ENCODE data around the gene SORBS2. TPM values are rescaled to one million over a fixed set of nuclear protein-coding genes. Genes with fewer than 3 reads are reported as not detected.
A peak's percentile ranks its signal among the peaks of the same experiment; 100 is the strongest.

The SORBS2 gene
- total and polyA plus RNA-seq, 2 donors (not counting 3 experiments of a cell fraction or from before 2014, with no cell fraction given), result 69.8 to 82.5 TPM

DNA sequence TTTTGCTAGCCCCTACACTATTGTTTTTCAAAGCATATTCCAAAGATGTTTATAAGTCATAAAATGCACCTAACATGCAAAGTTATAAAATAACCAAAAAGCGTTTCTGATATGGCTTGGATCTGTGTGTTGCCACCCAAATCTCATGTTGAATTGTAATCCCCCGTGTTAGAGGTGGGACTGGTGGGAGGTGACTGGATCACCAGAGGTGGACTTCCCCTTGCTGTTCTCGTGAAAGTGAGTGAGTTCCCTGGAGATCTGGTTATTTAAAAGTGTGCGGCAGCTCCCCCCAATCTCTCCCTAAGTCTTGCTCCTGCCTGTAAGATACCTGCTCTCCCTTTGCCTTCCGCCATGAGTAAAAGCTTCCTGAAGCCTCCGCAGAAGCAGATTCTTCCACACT is 22.8 kb upstream of the SORBS2 start:
- no peaks in the 10 kb centered on the region for H3K9me1 ChIP-seq (replicated peaks; ENCODE audit: control insufficient read depth, extremely low read depth, insufficient read depth, low read length)
- FAIRE-seq (peak; percentile 54), DNase-seq (ENCODE audit: low read depth, low spot score) (no peak)
- CTCF ChIA-PET, result no interaction called here
- TF ChIP-seq FOS (IDR thresholded peaks at IDR 0.05; ENCODE audit: borderline replicate concordance, insufficient read depth, low read length), result no peak
- no peak for TF ChIP-seq GATA2 (IDR thresholded peaks at IDR 0.05; ENCODE audit: insufficient read depth, insufficient read length, low read depth, low read length)
- TF ChIP-seq MYC (IDR thresholded peaks at IDR 0.05; ENCODE audit: low read depth, low read length), result no peak
- no peak for TF ChIP-seq POLR2A (IDR thresholded peaks at IDR 0.05; ENCODE audit: low read depth, low read length)
- TF ChIP-seq POLR2AphosphoS5 (IDR thresholded peaks at IDR 0.05; ENCODE audit: insufficient read depth, low read depth, low read length), result no peak
- TF ChIP-seq, protein P1, sequence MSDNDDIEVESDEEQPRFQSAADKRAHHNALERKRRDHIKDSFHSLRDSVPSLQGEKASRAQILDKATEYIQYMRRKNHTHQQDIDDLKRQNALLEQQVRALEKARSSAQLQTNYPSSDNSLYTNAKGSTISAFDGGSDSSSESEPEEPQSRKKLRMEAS (IDR thresholded peaks at IDR 0.05; ENCODE audit: insufficient read depth, insufficient read length), result no peak
- TF ChIP-seq, protein P2, sequence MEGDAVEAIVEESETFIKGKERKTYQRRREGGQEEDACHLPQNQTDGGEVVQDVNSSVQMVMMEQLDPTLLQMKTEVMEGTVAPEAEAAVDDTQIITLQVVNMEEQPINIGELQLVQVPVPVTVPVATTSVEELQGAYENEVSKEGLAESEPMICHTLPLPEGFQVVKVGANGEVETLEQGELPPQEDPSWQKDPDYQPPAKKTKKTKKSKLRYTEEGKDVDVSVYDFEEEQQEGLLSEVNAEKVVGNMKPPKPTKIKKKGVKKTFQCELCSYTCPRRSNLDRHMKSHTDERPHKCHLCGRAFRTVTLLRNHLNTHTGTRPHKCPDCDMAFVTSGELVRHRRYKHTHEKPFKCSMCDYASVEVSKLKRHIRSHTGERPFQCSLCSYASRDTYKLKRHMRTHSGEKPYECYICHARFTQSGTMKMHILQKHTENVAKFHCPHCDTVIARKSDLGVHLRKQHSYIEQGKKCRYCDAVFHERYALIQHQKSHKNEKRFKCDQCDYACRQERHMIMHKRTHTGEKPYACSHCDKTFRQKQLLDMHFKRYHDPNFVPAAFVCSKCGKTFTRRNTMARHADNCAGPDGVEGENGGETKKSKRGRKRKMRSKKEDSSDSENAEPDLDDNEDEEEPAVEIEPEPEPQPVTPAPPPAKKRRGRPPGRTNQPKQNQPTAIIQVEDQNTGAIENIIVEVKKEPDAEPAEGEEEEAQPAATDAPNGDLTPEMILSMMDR (IDR thresholded peaks at IDR 0.05; ENCODE audit: extremely low read depth in 1 of 2, insufficient read depth in 1 of 2, low read depth in 1 of 2, low read length in 2 of 2), result no peak
- TF ChIP-seq JUN (IDR thresholded peaks at IDR 0.05; ENCODE audit: borderline replicate concordance, insufficient read depth, insufficient read length, low read depth), result no peak
- TF ChIP-seq EZH2 (IDR thresholded peaks at IDR 0.05; ENCODE audit: borderline replicate concordance, low read depth, low read length, severe bottlenecking), result no peak
- no peaks in the 10 kb centered on the region for H3K27me3 ChIP-seq (ENCODE audit: control insufficient read depth in 2 of 2, insufficient read depth in 2 of 2, low read length in 2 of 2)
- intact Hi-C loops (cut with micrococcal nuclease) (loop anchor here (10.0 kb wide), 1 partner anchor 630 kb away; the partner anchor contains the start of genes CFAP97 and SNX25), dilution Hi-C loops (cut with MboI; ENCODE audit: extremely low pct_ligation_motif_present, low sequenced_read_pairs) (no loop called here)
- no peak overlapping the region for H2AFZ ChIP-seq (ENCODE audit: low read depth, low read length)
- H3K4me1 ChIP-seq (ENCODE audit: control insufficient read depth, extremely low read depth, insufficient read depth, low read length), result peaks cover 42% of the 10 kb centered on the region
- POLR2A ChIA-PET, result no interaction called here
- H4K20me1 ChIP-seq (replicated peaks; ENCODE audit: control insufficient read depth, extremely low read depth, insufficient read depth, low read length), result no peaks in the 10 kb centered on the region
- H3K4me2 ChIP-seq (ENCODE audit: insufficient read depth, low read length), result no peak overlapping the region
- no peak overlapping the region for H3K4me3 ChIP-seq (replicated peaks in 1 of 3; ENCODE audit: insufficient read depth in 1 of 3, low read depth in 1 of 3, low read length in 3 of 3)
- H3K79me2 ChIP-seq (ENCODE audit: control insufficient read depth, insufficient read depth, low read length), result no peaks in the 10 kb centered on the region
- H3K27ac ChIP-seq (ENCODE audit: insufficient read depth, low read depth, low read length), result no peak overlapping the region
- no peaks in the 10 kb centered on the region for H3K9me3 ChIP-seq (replicated peaks; ENCODE audit: control insufficient read depth, insufficient read depth, low read length)
- H3K9ac ChIP-seq (replicated peaks; ENCODE audit: extremely low read depth, insufficient read depth, low read length), result no peak overlapping the region
- BruUV-seq (replicated peaks), result no TSS peak
- H3K36me3 ChIP-seq (ENCODE audit: control insufficient read depth in 2 of 2, extremely low read depth in 1 of 2, insufficient read depth in 2 of 2, low read length in 2 of 2), result no peaks in the 10 kb centered on the region

Data from endothelial cell of umbilical vein (primary cell).